ENCODE data around the gene TTLL12. TPM values are rescaled to one million over a fixed set of nuclear protein-coding genes. Genes with fewer than 3 reads are reported as not detected.

Gene TTLL12
- total and polyA plus RNA-seq, 2 of the 8 experiments (the other 6 are each of a cell fraction or from before 2014, with no cell fraction given) = 101 to 124 TPM

DNA sequence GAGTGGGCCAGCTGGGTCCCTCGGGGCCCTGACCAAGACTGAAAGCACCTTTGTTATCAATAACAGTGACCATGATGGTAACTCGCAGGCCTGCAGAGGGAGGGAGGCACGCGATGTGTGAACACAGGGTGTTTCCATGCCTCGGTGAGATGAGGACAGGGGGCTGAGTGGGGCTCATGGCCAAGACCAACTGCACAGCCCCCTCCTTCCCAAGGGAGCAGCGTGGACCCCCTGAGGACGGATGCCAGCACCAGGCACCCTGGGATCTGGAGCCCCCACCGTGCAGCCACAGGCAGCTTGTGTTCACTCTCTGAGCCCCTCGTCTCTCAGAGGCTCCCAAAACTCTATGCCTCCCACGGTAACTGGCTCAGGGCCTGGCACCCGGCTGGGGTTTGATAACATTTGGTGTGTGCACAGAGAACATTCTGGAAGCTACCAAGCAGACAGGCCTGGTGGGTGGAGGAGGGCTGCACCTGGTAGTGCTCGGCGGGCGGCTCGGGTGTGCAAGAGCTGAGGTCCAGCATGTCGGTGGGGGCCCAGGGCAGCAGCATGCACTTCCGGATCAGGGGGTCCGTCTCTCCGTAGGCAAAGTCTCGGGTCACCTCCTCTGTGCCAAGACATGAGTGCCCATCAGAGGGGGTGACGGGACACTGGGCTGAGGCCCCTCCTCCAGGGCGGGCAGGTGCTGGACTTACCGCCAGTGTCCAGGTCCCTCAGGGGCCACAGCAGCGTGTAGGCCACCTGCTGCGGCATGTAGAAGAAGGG, 7.6 kb downstream of the TTLL12 start (continued):
- TF ChIP-seq, protein P1, sequence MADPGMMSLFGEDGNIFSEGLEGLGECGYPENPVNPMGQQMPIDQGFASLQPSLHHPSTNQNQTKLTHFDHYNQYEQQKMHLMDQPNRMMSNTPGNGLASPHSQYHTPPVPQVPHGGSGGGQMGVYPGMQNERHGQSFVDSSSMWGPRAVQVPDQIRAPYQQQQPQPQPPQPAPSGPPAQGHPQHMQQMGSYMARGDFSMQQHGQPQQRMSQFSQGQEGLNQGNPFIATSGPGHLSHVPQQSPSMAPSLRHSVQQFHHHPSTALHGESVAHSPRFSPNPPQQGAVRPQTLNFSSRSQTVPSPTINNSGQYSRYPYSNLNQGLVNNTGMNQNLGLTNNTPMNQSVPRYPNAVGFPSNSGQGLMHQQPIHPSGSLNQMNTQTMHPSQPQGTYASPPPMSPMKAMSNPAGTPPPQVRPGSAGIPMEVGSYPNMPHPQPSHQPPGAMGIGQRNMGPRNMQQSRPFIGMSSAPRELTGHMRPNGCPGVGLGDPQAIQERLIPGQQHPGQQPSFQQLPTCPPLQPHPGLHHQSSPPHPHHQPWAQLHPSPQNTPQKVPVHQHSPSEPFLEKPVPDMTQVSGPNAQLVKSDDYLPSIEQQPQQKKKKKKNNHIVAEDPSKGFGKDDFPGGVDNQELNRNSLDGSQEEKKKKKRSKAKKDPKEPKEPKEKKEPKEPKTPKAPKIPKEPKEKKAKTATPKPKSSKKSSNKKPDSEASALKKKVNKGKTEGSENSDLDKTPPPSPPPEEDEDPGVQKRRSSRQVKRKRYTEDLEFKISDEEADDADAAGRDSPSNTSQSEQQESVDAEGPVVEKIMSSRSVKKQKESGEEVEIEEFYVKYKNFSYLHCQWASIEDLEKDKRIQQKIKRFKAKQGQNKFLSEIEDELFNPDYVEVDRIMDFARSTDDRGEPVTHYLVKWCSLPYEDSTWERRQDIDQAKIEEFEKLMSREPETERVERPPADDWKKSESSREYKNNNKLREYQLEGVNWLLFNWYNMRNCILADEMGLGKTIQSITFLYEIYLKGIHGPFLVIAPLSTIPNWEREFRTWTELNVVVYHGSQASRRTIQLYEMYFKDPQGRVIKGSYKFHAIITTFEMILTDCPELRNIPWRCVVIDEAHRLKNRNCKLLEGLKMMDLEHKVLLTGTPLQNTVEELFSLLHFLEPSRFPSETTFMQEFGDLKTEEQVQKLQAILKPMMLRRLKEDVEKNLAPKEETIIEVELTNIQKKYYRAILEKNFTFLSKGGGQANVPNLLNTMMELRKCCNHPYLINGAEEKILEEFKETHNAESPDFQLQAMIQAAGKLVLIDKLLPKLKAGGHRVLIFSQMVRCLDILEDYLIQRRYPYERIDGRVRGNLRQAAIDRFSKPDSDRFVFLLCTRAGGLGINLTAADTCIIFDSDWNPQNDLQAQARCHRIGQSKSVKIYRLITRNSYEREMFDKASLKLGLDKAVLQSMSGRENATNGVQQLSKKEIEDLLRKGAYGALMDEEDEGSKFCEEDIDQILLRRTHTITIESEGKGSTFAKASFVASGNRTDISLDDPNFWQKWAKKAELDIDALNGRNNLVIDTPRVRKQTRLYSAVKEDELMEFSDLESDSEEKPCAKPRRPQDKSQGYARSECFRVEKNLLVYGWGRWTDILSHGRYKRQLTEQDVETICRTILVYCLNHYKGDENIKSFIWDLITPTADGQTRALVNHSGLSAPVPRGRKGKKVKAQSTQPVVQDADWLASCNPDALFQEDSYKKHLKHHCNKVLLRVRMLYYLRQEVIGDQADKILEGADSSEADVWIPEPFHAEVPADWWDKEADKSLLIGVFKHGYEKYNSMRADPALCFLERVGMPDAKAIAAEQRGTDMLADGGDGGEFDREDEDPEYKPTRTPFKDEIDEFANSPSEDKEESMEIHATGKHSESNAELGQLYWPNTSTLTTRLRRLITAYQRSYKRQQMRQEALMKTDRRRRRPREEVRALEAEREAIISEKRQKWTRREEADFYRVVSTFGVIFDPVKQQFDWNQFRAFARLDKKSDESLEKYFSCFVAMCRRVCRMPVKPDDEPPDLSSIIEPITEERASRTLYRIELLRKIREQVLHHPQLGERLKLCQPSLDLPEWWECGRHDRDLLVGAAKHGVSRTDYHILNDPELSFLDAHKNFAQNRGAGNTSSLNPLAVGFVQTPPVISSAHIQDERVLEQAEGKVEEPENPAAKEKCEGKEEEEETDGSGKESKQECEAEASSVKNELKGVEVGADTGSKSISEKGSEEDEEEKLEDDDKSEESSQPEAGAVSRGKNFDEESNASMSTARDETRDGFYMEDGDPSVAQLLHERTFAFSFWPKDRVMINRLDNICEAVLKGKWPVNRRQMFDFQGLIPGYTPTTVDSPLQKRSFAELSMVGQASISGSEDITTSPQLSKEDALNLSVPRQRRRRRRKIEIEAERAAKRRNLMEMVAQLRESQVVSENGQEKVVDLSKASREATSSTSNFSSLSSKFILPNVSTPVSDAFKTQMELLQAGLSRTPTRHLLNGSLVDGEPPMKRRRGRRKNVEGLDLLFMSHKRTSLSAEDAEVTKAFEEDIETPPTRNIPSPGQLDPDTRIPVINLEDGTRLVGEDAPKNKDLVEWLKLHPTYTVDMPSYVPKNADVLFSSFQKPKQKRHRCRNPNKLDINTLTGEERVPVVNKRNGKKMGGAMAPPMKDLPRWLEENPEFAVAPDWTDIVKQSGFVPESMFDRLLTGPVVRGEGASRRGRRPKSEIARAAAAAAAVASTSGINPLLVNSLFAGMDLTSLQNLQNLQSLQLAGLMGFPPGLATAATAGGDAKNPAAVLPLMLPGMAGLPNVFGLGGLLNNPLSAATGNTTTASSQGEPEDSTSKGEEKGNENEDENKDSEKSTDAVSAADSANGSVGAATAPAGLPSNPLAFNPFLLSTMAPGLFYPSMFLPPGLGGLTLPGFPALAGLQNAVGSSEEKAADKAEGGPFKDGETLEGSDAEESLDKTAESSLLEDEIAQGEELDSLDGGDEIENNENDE (IDR thresholded peaks at IDR 0.05; ENCODE audit: insufficient replicate concordance, low read length) = no peak
- no peak for TF ChIP-seq RXRA (IDR thresholded peaks at IDR 0.05; ENCODE audit: insufficient read depth, low read depth, low read length)
- no peak for TF ChIP-seq CHD1 (IDR thresholded peaks at IDR 0.05; ENCODE audit: low read depth, low read length)
- TF ChIP-seq, protein P2, sequence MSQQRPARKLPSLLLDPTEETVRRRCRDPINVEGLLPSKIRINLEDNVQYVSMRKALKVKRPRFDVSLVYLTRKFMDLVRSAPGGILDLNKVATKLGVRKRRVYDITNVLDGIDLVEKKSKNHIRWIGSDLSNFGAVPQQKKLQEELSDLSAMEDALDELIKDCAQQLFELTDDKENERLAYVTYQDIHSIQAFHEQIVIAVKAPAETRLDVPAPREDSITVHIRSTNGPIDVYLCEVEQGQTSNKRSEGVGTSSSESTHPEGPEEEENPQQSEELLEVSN (IDR thresholded peaks at IDR 0.05) = no peak
- TF ChIP-seq TBP (IDR thresholded peaks at IDR 0.05; ENCODE audit: low read depth, low read length) = no peak
- no peak for TF ChIP-seq ASH2L (IDR thresholded peaks at IDR 0.05; ENCODE audit: low read length)
- TF ChIP-seq CEBPB (IDR thresholded peaks at IDR 0.05; ENCODE audit: low read depth, low read length) = no peak
- TF ChIP-seq KDM4A (IDR thresholded peaks at IDR 0.05; ENCODE audit: low read depth, low read length, severe bottlenecking) = no peak
- no peak for TF ChIP-seq TAF7 (optimal IDR thresholded peaks at IDR 0.05; ENCODE audit: borderline replicate concordance, low read depth, low read length)
- no peak for TF ChIP-seq SIN3A (conservative IDR thresholded peaks at IDR 0.05 in 1 of 2, IDR thresholded peaks at IDR 0.05 in 1 of 2; ENCODE audit: low read depth in 1 of 2, low read length in 2 of 2)
